ENCODE data around the gene TTC28.

The TTC28 gene

DNA sequence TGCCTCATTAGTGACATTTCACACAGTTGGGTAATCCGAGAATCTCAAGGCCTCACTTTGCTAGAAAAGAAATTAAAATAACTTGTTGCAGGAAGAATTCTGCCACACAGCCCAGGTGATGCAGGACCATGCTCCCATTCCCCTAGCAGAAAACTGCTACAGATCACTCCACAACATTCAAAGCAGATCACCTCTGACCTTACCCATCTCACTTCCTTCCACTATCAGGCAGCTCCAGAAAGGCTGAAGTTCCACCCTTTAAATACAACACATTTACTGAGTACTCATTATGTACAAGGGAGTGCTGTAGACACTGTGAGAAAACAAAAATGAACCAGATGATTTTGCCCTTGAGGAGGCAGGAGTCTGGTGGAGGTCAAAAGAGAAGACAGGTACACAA is 231.0 kb downstream of the TTC28 start:
- no peaks in the 10 kb centered on the region for H3K9me3 ChIP-seq (ENCODE audit: control insufficient read depth, low read length)
- H3K4me1 ChIP-seq (ENCODE audit: control insufficient read depth, insufficient read depth, low read length) = no peaks in the 10 kb centered on the region
- H3K27ac ChIP-seq (ENCODE audit: insufficient read depth, low read depth, low read length, poor library complexity, severe bottlenecking) = no peak overlapping the region
- no peak overlapping the region for H3K4me3 ChIP-seq (ENCODE audit: insufficient read depth, low read depth, low read length)
- no peaks in the 10 kb centered on the region for H3K27me3 ChIP-seq (ENCODE audit: control insufficient read depth, insufficient read depth, low read length, poor library complexity, severe bottlenecking)
- 93 to 100% methylated on average over 1 of the region's 1 CpG for WGBS, 2 experiments
- H3K36me3 ChIP-seq (ENCODE audit: control insufficient read depth, insufficient read depth, low read length) = no peaks in the 10 kb centered on the region

DNA sequence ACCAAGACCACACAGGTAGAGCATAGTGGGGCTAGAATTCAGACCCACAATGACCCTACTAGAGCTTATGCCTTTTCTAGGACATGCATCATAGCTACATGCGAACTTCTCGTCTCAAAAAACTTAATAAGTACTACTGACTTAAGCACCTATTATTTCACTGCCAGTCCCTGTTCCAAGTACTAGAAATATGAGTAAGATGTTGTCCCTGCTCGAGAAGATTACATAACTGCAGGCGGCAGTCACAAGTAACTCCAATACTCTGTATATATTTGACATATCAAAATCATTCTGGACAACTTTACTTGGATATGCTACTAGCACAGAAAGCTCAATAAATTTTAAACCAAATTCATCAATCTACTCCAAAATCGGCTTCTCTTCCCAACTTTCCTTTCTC is 235.0 kb downstream of the TTC28 start:
- WGBS, 2 experiments = 83 to 96% methylated on average over 5 of the region's 5 CpGs

GRCh38 chr22:28443526-28443876 is 236.1 kb downstream of the TTC28 start:
- Histone ChIP-seq H3K4me3 (ENCODE audit: insufficient read depth, low read depth, low read length) (peak overlapping the region; percentile 47), H3K36me3 (ENCODE audit: control insufficient read depth, insufficient read depth, low read length) (no peaks in the 10 kb centered on the region), H3K9me3 (ENCODE audit: control insufficient read depth, low read length) (no peaks in the 10 kb centered on the region), H3K27ac (ENCODE audit: insufficient read depth, low read depth, low read length, poor library complexity, severe bottlenecking) (no peak overlapping the region), H3K4me1 (ENCODE audit: control insufficient read depth, insufficient read depth, low read length) (no peaks in the 10 kb centered on the region), H3K27me3 (ENCODE audit: control insufficient read depth, insufficient read depth, low read length, poor library complexity, severe bottlenecking) (no peaks in the 10 kb centered on the region)
- WGBS, 2 experiments = 0 to 5% methylated on average over 3 to 5 of the region's 5 CpGs

More for the DNA sequence above, 235.0 kb downstream of the TTC28 start:
- Histone ChIP-seq H3K36me3 (ENCODE audit: control insufficient read depth, insufficient read depth, low read length) (no peaks in the 10 kb centered on the region), H3K27me3 (ENCODE audit: control insufficient read depth, insufficient read depth, low read length, poor library complexity, severe bottlenecking) (no peaks in the 10 kb centered on the region), H3K9me3 (ENCODE audit: control insufficient read depth, low read length) (no peaks in the 10 kb centered on the region), H3K27ac (ENCODE audit: insufficient read depth, low read depth, low read length, poor library complexity, severe bottlenecking) (no peak overlapping the region), H3K4me3 (ENCODE audit: insufficient read depth, low read depth, low read length) (no peak overlapping the region), H3K4me1 (ENCODE audit: control insufficient read depth, insufficient read depth, low read length) (no peaks in the 10 kb centered on the region)

DNA sequence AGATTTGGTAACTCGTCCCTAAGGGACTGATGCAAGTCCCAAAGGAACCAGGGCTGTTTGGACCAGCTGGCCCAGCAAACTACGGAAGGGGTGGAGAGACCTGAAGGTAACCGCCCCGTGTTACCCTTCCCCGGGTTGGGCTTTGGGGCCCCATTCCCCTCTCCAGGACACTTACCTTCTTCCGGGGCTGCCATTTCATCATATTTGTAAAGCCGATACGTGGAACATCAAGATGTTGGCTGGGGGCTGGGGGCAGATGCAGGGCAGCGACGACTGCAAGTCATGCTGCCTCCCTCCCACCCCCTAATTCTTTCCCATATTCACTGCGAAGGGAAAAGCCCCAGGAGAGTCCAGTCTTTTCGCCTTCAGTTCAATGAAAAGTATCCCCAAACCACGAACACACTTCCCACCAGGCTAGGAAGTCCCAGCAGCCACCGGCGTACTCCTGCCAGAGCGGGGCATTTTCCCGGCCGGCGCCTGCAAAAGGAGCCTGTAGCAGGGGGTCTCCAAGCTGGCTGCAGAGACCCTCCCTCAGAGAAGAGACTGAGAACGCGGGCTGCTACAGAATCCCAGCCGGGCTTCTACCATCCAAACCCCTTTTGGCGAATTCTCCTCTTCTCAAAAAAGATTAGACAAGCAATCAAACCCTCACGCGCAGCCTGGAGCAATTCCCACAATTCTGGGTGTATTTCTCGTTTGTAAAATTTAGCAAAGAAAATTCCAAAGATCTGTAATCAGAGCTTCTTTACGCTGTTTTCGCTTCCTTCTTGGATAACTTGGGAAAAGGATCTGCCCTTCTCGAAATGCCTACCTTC is 236.7 kb downstream of the TTC28 start:
- Histone ChIP-seq H3K4me3 (ENCODE audit: insufficient read depth, low read depth, low read length) (peak overlapping the region; percentile 47), H3K27ac (ENCODE audit: insufficient read depth, low read depth, low read length, poor library complexity, severe bottlenecking) (peak overlapping the region; percentile 19)
- WGBS, 2 experiments = 0% methylated on average over 29 of the region's 29 CpGs

GRCh38 chr22:28442264-28442710 is 237.4 kb downstream of the TTC28 start:
- Histone ChIP-seq H3K36me3 (ENCODE audit: control insufficient read depth, insufficient read depth, low read length) (no peaks in the 10 kb centered on the region), H3K27ac (ENCODE audit: insufficient read depth, low read depth, low read length, poor library complexity, severe bottlenecking) (peak overlapping the region; percentile 11), H3K27me3 (ENCODE audit: control insufficient read depth, insufficient read depth, low read length, poor library complexity, severe bottlenecking) (no peaks in the 10 kb centered on the region), H3K9me3 (ENCODE audit: control insufficient read depth, low read length) (no peaks in the 10 kb centered on the region), H3K4me3 (ENCODE audit: insufficient read depth, low read depth, low read length) (peak overlapping the region; percentile 47), H3K4me1 (ENCODE audit: control insufficient read depth, insufficient read depth, low read length) (no peaks in the 10 kb centered on the region)
- WGBS, 2 experiments = 1% methylated on average over 23 of the region's 23 CpGs

More for the DNA sequence above, 236.7 kb downstream of the TTC28 start:
- Histone ChIP-seq H3K36me3 (ENCODE audit: control insufficient read depth, insufficient read depth, low read length) (no peaks in the 10 kb centered on the region), H3K4me1 (ENCODE audit: control insufficient read depth, insufficient read depth, low read length) (no peaks in the 10 kb centered on the region), H3K9me3 (ENCODE audit: control insufficient read depth, low read length) (no peaks in the 10 kb centered on the region), H3K27me3 (ENCODE audit: control insufficient read depth, insufficient read depth, low read length, poor library complexity, severe bottlenecking) (no peaks in the 10 kb centered on the region)

GRCh38 chr22:28441720-28442263 is 237.8 kb downstream of the TTC28 start:
- Histone ChIP-seq H3K27me3 (ENCODE audit: control insufficient read depth, insufficient read depth, low read length, poor library complexity, severe bottlenecking) (no peaks in the 10 kb centered on the region), H3K9me3 (ENCODE audit: control insufficient read depth, low read length) (no peaks in the 10 kb centered on the region), H3K36me3 (ENCODE audit: control insufficient read depth, insufficient read depth, low read length) (no peaks in the 10 kb centered on the region), H3K4me1 (ENCODE audit: control insufficient read depth, insufficient read depth, low read length) (no peaks in the 10 kb centered on the region), H3K27ac (ENCODE audit: insufficient read depth, low read depth, low read length, poor library complexity, severe bottlenecking) (no peak overlapping the region), H3K4me3 (ENCODE audit: insufficient read depth, low read depth, low read length) (peak overlapping the region; percentile 47)
- WGBS, 2 experiments = 30 to 31% methylated on average over 16 of the region's 16 CpGs

DNA sequence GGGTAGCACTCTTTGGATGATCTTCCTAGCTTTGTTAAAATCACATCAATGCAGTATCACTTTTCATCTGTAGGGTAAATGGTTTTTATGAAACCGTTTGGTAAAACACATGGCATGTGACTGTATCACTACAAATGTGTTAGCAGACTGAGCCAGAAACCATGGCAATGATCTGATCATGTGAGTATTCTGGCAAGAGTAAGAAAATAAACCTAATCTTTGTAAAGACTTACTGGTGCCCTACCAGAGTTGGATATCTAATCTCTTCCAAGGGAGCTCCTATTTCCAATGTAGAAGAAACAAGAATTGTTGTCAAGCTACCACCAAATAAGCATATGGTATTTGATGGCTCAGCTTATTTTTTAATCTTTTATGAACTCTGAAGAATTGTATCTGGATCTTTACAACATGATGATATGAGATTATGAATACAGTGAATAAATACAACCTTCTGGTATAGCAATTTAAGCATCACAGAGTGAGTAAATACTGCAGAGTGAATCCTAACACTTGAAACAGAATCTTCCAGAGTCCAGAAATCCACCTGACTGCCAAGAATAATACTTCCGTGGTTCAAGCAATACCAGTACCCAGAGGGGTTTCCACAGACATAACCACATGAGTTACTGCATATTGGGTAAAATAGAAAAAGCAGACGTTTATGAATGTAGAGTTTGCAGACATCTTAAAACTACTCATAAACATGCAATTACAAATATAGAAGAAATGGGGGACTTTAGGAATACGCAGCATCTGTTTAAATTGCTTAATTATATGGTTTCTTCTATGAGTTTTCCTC is 238.8 kb downstream of the TTC28 start:
- Histone ChIP-seq H3K36me3 (ENCODE audit: control insufficient read depth, insufficient read depth, low read length) (no peaks in the 10 kb centered on the region), H3K4me1 (ENCODE audit: control insufficient read depth, insufficient read depth, low read length) (no peaks in the 10 kb centered on the region), H3K4me3 (ENCODE audit: insufficient read depth, low read depth, low read length) (no peak overlapping the region), H3K9me3 (ENCODE audit: control insufficient read depth, low read length) (no peaks in the 10 kb centered on the region), H3K27ac (ENCODE audit: insufficient read depth, low read depth, low read length, poor library complexity, severe bottlenecking) (no peak overlapping the region), H3K27me3 (ENCODE audit: control insufficient read depth, insufficient read depth, low read length, poor library complexity, severe bottlenecking) (no peaks in the 10 kb centered on the region)
- 91 to 93% methylated on average over 3 of the region's 4 CpGs for WGBS, 2 experiments

DNA sequence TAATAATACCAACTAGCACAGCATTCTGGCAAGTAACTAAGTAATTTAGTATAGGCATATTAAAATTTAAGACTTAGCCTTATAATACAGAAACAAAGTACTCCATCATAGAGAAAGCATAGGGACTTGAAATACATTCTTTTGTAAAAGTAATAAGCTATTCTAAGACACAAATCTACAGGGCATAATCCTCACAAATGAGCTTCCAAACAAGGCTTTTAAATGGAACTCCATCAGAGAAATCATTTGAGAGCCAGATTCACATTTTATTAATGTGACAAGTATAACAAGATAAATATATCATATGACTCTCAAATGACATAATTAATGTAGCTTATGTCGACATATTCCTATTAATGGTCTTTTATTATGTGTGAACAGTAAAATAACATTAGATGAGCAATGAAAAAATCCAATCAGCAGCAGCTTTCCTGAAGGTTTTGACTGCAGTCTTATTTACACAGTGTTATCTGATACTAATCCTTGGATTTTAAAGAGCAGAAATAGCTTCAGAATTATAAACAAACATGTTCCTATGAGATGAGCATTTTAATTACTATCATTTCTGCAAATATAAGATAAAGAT is 241.4 kb downstream of the TTC28 start:
- Histone ChIP-seq H3K9me3 (ENCODE audit: control insufficient read depth, low read length) (no peaks in the 10 kb centered on the region), H3K27me3 (ENCODE audit: control insufficient read depth, insufficient read depth, low read length, poor library complexity, severe bottlenecking) (no peaks in the 10 kb centered on the region), H3K36me3 (ENCODE audit: control insufficient read depth, insufficient read depth, low read length) (no peaks in the 10 kb centered on the region), H3K4me3 (ENCODE audit: insufficient read depth, low read depth, low read length) (no peak overlapping the region), H3K27ac (ENCODE audit: insufficient read depth, low read depth, low read length, poor library complexity, severe bottlenecking) (no peak overlapping the region), H3K4me1 (ENCODE audit: control insufficient read depth, insufficient read depth, low read length) (no peaks in the 10 kb centered on the region)
- WGBS, 2 experiments = 100% methylated on average over 1 of the region's 1 CpG; no CpG with 5 or more reads in 1 of the 2 experiments

- WGBS, 2 experiments = 92 to 100% methylated on average over 1 to 2 of the region's 3 CpGs
- Histone ChIP-seq H3K9me3 (ENCODE audit: control insufficient read depth, low read length) (no peaks in the 10 kb centered on the region), H3K27ac (ENCODE audit: insufficient read depth, low read depth, low read length, poor library complexity, severe bottlenecking) (no peak overlapping the region), H3K27me3 (ENCODE audit: control insufficient read depth, insufficient read depth, low read length, poor library complexity, severe bottlenecking) (no peaks in the 10 kb centered on the region), H3K4me3 (ENCODE audit: insufficient read depth, low read depth, low read length) (no peak overlapping the region), H3K36me3 (ENCODE audit: control insufficient read depth, insufficient read depth, low read length) (no peaks in the 10 kb centered on the region), H3K4me1 (ENCODE audit: control insufficient read depth, insufficient read depth, low read length) (no peaks in the 10 kb centered on the region)
Observed at GRCh38 chr22:28435982-28436381, 243.7 kb downstream of the TTC28 start.

Data from ectodermal cell (in vitro differentiated cells).